HEK293T (cell line): Measurements from ENCODE around the gene SPTLC2.

Source experiments
- ARNT ChIP-seq: fragments of 450-650 bp; IDR thresholded peaks from 2 replicates; pipeline ENCODE4 v1.6.1; 2017; ENCODE audit warnings: mild to moderate bottlenecking
- ELF4 ChIP-seq: fragments of 450-650 bp; IDR thresholded peaks from 2 replicates; pipeline ENCODE4 v1.6.1; 2017; ENCODE audit warnings: antibody characterized with exemption
- HDGF ChIP-seq: fragments of 450-650 bp; IDR thresholded peaks from 2 replicates; pipeline ENCODE4 v1.6.1; 2017; ENCODE audit warnings: antibody characterized with exemption, borderline replicate concordance

DNA sequence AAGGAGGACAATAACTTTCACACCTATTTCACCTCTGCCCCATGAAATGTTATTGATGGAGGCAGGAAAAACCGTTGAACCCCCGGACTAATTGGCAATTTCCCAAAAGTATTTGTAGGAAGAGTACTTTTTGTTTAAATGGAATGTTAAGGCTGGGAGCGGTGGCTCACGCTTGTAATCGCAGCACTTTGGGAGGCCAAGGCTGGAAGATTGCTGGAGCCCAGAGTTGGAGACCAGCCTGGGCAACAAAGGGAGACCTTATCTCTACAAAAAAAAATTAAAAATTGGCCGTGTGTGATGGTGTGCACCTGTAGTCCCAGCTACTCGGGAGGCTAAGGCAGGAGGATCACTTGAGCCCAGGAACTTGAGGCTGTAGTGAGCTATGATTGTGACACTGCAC lies 26.0 kb upstream of the SPTLC2 start:
- TF ChIP-seq HDGF (no peak), ELF4 (no peak), ARNT (no peak)
